Activated naive CD8-positive, alpha-beta T cell treated with anti-CD3 and anti-CD28 coated beads, Interleukin-2, amount 10 ng/mL, durations not matched to agents 7 days and 5 days (primary cell): ENCODE results near the gene UBE2G1. TPM values are rescaled to one million over a fixed set of nuclear protein-coding genes. Genes with fewer than 3 reads are reported as not detected.
"Not testable (repeated sequence)": the region's sequence is repeated elsewhere in the genome, so short reads cannot be mapped to it uniquely, and the experiment has no call there.

Experiments used
- ATAC-seq: fragments of 150-1000 bp; cut with Tn5 transposase; one replicate; pipeline ENCODE4 v1.10.0; 2021; ENCODE audit warnings: low read depth, moderate library complexity
- POLR2A ChIA-PET: fragments of 350-600 bp; sonication (Branson Sonifier 250); formaldehyde crosslinking; loops from one replicate; lab custom pipeline; 2021; ENCODE audit warnings: antibody characterized with exemption; lab: Charles Lee
- DNase-seq: peaks from one replicate; pipeline ENCODE4 v3.0.0; 2021
- H3K27ac Mint-ChIP-seq: one replicate; pipeline ENCODE4 v1.8.0; 2022; ENCODE audit warnings: mild to moderate bottlenecking, mixed read lengths
- H3K27me3 Mint-ChIP-seq: one replicate; pipeline ENCODE4 v1.8.0; 2022; ENCODE audit warnings: mild to moderate bottlenecking, moderate library complexity, mixed read lengths
- H3K36me3 Mint-ChIP-seq: one replicate; pipeline ENCODE4 v1.8.0; 2021; ENCODE audit warnings: mild to moderate bottlenecking, mixed read lengths
- H3K4me1 Mint-ChIP-seq: one replicate; pipeline ENCODE4 v1.8.0; 2021; ENCODE audit warnings: mixed read lengths
- H3K4me3 Mint-ChIP-seq: one replicate; pipeline ENCODE4 v1.8.0; 2022; ENCODE audit warnings: mild to moderate bottlenecking, moderate library complexity, mixed read lengths
- H3K9me3 Mint-ChIP-seq: one replicate; pipeline ENCODE4 v1.8.0; 2021; ENCODE audit warnings: mixed read lengths
- total RNA-seq, 2 experiments: library from RNA; stranded (reverse); gene quantifications; one replicate each; pipeline ENCODE4 v1.2.3, GENCODE V29; 2021

UBE2G1 gene
- total RNA-seq, 2 experiments from 2014 or later = 65.6 to 69.4 TPM

- no peak overlapping the region for H3K27ac Mint-ChIP-seq
- no peak overlapping the region for H3K4me3 Mint-ChIP-seq
- H3K36me3 Mint-ChIP-seq = no peaks in the 10 kb centered on the region
- ATAC-seq (no peak), DNase-seq (no peak)
- H3K4me1 Mint-ChIP-seq = peaks cover 13% of the 10 kb centered on the region
- H3K27me3 Mint-ChIP-seq = peaks cover 2% of the 10 kb centered on the region
- POLR2A ChIA-PET = no interaction called here
- no peaks in the 10 kb centered on the region for H3K9me3 Mint-ChIP-seq
These were observed 27.3 kb upstream of the UBE2G1 start for GRCh38 chr17:4393806-4394205.

DNA sequence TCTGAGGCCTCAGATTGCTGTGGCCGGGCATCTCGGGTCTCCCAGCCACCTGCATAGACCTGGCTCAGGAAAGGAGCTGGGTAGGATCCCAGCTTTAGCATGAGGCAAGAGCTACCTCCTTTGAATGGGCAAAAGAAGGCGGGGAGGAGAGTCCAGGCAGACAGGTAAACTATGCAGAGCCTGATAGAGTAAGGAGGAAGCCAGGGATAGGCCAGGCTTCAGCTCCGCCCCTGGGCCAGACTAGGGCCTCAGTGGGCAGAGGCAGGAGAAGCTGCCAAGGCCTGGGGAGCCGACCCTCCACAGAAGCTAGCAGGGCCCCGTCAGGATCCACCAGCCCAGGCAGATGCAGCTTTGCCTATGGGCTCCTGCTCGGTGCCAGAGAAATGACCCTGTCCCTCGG lies 22.6 kb upstream of the UBE2G1 start:
- Mint-ChIP-seq H3K4me1 (peaks cover 3% of the 10 kb centered on the region), H3K9me3 (no peaks in the 10 kb centered on the region), H3K27me3 (no peaks in the 10 kb centered on the region), H3K36me3 (no peaks in the 10 kb centered on the region), H3K27ac (no peak overlapping the region), H3K4me3 (no peak overlapping the region)
- DNase-seq (no peak), ATAC-seq (no peak)
- POLR2A ChIA-PET = no interaction called here

DNA sequence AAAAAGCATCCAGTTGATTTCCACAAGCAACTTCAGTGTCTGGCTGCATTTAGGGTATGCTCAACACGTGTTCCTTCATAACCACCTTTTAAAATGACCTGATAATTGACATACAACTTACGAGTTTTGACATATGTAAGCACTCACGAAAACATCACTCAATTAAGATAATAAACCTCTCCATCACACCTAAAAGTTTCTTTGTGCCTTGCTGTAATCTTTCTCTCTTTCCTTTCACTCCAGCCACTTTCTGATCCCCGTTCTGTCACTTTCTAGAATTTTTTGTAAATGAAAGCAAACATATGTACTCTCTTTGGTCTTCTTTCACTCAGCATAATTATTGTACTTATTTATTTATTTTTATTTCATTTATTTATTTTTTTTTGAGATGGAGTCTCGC lies 20.7 kb upstream of the UBE2G1 start:
- Mint-ChIP-seq H3K27me3 (no peaks in the 10 kb centered on the region), H3K36me3 (no peaks in the 10 kb centered on the region), H3K4me3 (no peak overlapping the region), H3K4me1 (peaks cover 2% of the 10 kb centered on the region), H3K9me3 (no peaks in the 10 kb centered on the region), H3K27ac (no peak overlapping the region)
- ATAC-seq = no peak
- POLR2A ChIA-PET = interaction anchor here (0.6 kb wide), 1 partner anchor 179 kb away, joined by 3 read pairs; no protein-coding TSS in a partner anchor
- no peak for DNase-seq

DNA sequence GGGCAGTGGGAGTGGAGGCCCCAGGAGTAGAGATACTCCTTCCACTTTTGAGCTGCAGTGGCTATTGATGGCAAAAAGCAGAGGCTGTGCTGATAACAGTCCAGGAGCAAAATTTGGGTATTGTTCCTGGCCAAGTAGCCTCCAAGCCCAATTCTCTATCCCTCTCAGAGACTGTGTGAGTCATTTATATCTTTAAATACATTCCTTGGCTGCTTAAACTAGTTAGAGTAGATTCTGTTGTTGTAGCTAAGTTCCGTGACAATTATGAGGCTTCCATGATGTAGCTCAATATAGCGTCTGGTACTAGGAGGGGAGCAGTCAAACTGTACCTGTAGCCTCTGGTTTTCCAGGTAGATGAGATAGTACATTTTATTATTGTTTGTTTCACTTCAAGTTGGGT lies 19.9 kb upstream of the UBE2G1 start:
- no peak for DNase-seq
- H3K4me1 Mint-ChIP-seq = peaks cover 2% of the 10 kb centered on the region
- H3K36me3 Mint-ChIP-seq = no peaks in the 10 kb centered on the region
- POLR2A ChIA-PET = interaction anchor here (0.5 kb wide), 1 partner anchor 172 kb away, joined by 4 read pairs; no protein-coding TSS in a partner anchor
- ATAC-seq = no peak
- no peaks in the 10 kb centered on the region for H3K9me3 Mint-ChIP-seq
- H3K4me3 Mint-ChIP-seq = no peak overlapping the region
- H3K27ac Mint-ChIP-seq = no peak overlapping the region
- no peaks in the 10 kb centered on the region for H3K27me3 Mint-ChIP-seq

GRCh38 chr17:4381690-4382671 lies 15.5 kb upstream of the UBE2G1 start:
- H3K27ac Mint-ChIP-seq = peak overlapping the region; percentile 69
- ATAC-seq = peak; percentile 25

GRCh38 chr17:4378626-4379025 lies 12.2 kb upstream of the UBE2G1 start:
- Mint-ChIP-seq H3K36me3 (peaks cover under 1% of the 10 kb centered on the region), H3K4me1 (peaks cover 23% of the 10 kb centered on the region), H3K27me3 (no peaks in the 10 kb centered on the region), H3K4me3 (no peak overlapping the region), H3K27ac (no peak overlapping the region), H3K9me3 (no peaks in the 10 kb centered on the region)
- no peak for ATAC-seq
- POLR2A ChIA-PET = interaction anchor here (1.6 kb wide), 1 partner anchor 13 kb away, joined by 3 read pairs; no protein-coding TSS in a partner anchor
- no peak for DNase-seq

More at GRCh38 chr17:4381690-4382671, 15.5 kb upstream of the UBE2G1 start:
- Mint-ChIP-seq H3K36me3 (no peaks in the 10 kb centered on the region), H3K4me3 (no peak overlapping the region), H3K4me1 (peaks cover 9% of the 10 kb centered on the region), H3K9me3 (no peaks in the 10 kb centered on the region), H3K27me3 (no peaks in the 10 kb centered on the region)
- POLR2A ChIA-PET = interaction anchor here (2.1 kb wide), 1 partner anchor 16 kb away, joined by 7 read pairs; no protein-coding TSS in a partner anchor
- DNase-seq = no peak

GRCh38 chr17:4377247-4377646 lies 10.8 kb upstream of the UBE2G1 start:
- POLR2A ChIA-PET = interaction anchor here (1.6 kb wide), 1 partner anchor 11 kb away, joined by 3 read pairs; no protein-coding TSS in a partner anchor
- H3K4me3 Mint-ChIP-seq, H3K36me3 Mint-ChIP-seq, H3K9me3 Mint-ChIP-seq, H3K27me3 Mint-ChIP-seq, ATAC-seq, DNase-seq: not testable (repeated sequence)
- H3K27ac Mint-ChIP-seq = peak overlapping the region; percentile 7
- H3K4me1 Mint-ChIP-seq = peaks cover 24% of the 10 kb centered on the region

GRCh38 chr17:4375796-4376440 lies 9.4 kb upstream of the UBE2G1 start:
- not testable (repeated sequence) for H3K27me3 Mint-ChIP-seq, DNase-seq, ATAC-seq, H3K36me3 Mint-ChIP-seq, H3K9me3 Mint-ChIP-seq, H3K4me3 Mint-ChIP-seq
- Mint-ChIP-seq H3K27ac (peak overlapping the region; percentile 93), H3K4me1 (peaks cover 20% of the 10 kb centered on the region)
- POLR2A ChIA-PET = interaction anchor here (1.7 kb wide), 1 partner anchor 10 kb away, joined by 13 read pairs; the partner anchor contains the start of gene UBE2G1

GRCh38 chr17:4375039-4375748 lies 8.7 kb upstream of the UBE2G1 start:
- Mint-ChIP-seq H3K27me3 (no peaks in the 10 kb centered on the region), H3K27ac (peak overlapping the region; percentile 93), H3K4me1 (peaks cover 24% of the 10 kb centered on the region), H3K36me3 (peaks cover 3% of the 10 kb centered on the region), H3K9me3 (no peaks in the 10 kb centered on the region), H3K4me3 (peak overlapping the region; percentile 72)
- POLR2A ChIA-PET = interaction anchor here (1.7 kb wide), 1 partner anchor 9 kb away, joined by 13 read pairs; the partner anchor contains the start of gene UBE2G1
- DNase-seq (peak; percentile 45), ATAC-seq (peak; percentile 93)

GRCh38 chr17:4369557-4370230 lies 3.2 kb upstream of the UBE2G1 start:
- peaks cover 4% of the 10 kb centered on the region for H3K36me3 Mint-ChIP-seq
- no peak overlapping the region for H3K4me3 Mint-ChIP-seq
- ATAC-seq = no peak
- peaks cover 20% of the 10 kb centered on the region for H3K4me1 Mint-ChIP-seq
- no peak overlapping the region for H3K27ac Mint-ChIP-seq
- DNase-seq = no peak
- POLR2A ChIA-PET = no interaction called here
- H3K27me3 Mint-ChIP-seq = no peaks in the 10 kb centered on the region
- no peaks in the 10 kb centered on the region for H3K9me3 Mint-ChIP-seq

- no peak overlapping the region for H3K4me3 Mint-ChIP-seq
- no peak overlapping the region for H3K27ac Mint-ChIP-seq
- peaks cover 15% of the 10 kb centered on the region for H3K4me1 Mint-ChIP-seq
- POLR2A ChIA-PET = no interaction called here
- ATAC-seq (no peak), DNase-seq (no peak)
- no peaks in the 10 kb centered on the region for H3K9me3 Mint-ChIP-seq
- H3K36me3 Mint-ChIP-seq = peaks cover 1% of the 10 kb centered on the region
- H3K27me3 Mint-ChIP-seq = no peaks in the 10 kb centered on the region
These were observed 1.9 kb upstream of the UBE2G1 start for GRCh38 chr17:4368341-4368740.

GRCh38 chr17:4367177-4367576 lies 702 bp upstream of the UBE2G1 start:
- not testable (repeated sequence) for H3K27me3 Mint-ChIP-seq, H3K9me3 Mint-ChIP-seq, ATAC-seq, DNase-seq, H3K36me3 Mint-ChIP-seq
- peak overlapping the region; percentile 96 for H3K27ac Mint-ChIP-seq
- H3K4me3 Mint-ChIP-seq = peak overlapping the region; percentile 82
- H3K4me1 Mint-ChIP-seq = peaks cover 19% of the 10 kb centered on the region
- POLR2A ChIA-PET = interaction anchor here (2.7 to 2.8 kb wide), 2 partner anchors 8 to 224 kb away, joined by 13 to 17 read pairs; partner anchors contain the start of genes CYB5D2 and ZZEF1
